ENCODE measurements around the gene SPNS3.

GRCh38 chr17:4467287-4467686 is 33.5 kb downstream of the SPNS3 start:
- no peak for TF ChIP-seq CTCF (IDR thresholded peaks at IDR 0.05 in 2 of 3, conservative IDR thresholded peaks at IDR 0.05 in 1 of 3; ENCODE audit: borderline replicate concordance in 1 of 3, insufficient read depth in 1 of 3, low read depth in 2 of 3, low read length in 2 of 3)
- no peak for TF ChIP-seq EZH2phosphoT487 (IDR thresholded peaks at IDR 0.05; ENCODE audit: borderline replicate concordance)
- TF ChIP-seq CEBPB (IDR thresholded peaks at IDR 0.05; ENCODE audit: low read depth): no peak
- TF ChIP-seq REST (IDR thresholded peaks at IDR 0.05; ENCODE audit: low read depth): no peak
- TF ChIP-seq POLR2A (IDR thresholded peaks at IDR 0.05; ENCODE audit: borderline replicate concordance, extremely low read depth, insufficient read depth, insufficient read length): no peak
- no peak for TF ChIP-seq EZH2 (IDR thresholded peaks at IDR 0.05)
- TF ChIP-seq YY1 (IDR thresholded peaks at IDR 0.05; ENCODE audit: extremely low read depth, insufficient replicate concordance, low read depth, low read length): no peak
- no peak for TF ChIP-seq RAD21 (IDR thresholded peaks at IDR 0.05; ENCODE audit: low read depth)
- no peak for TF ChIP-seq ZFX (IDR thresholded peaks at IDR 0.05)
- no peak for TF ChIP-seq MAX (IDR thresholded peaks at IDR 0.05)
- TF ChIP-seq SP1 (IDR thresholded peaks at IDR 0.05; ENCODE audit: low read depth): no peak
- no peak for TF ChIP-seq FOSL1 (IDR thresholded peaks at IDR 0.05; ENCODE audit: low read depth)
- TF ChIP-seq TCF7L2 (IDR thresholded peaks at IDR 0.05; ENCODE audit: borderline replicate concordance, extremely low read depth, insufficient read depth, insufficient read length): no peak

Data from HCT116 (cell line).